Uterus (tissue), 4 donors: ENCODE data around the gene LGALS7. TPM values are rescaled to one million over a fixed set of nuclear protein-coding genes. Genes with fewer than 3 reads are reported as not detected.
"Not testable (repeated sequence)": the region's sequence is repeated elsewhere in the genome, so short reads cannot be mapped to it uniquely, and the experiment has no call there.

Experiments
- DNase-seq, 2 donors: peaks; one replicate each; pipeline ENCODE4 v3.0.0-alpha.2; 2019 to 2020
- H3K27ac ChIP-seq, 2 donors: fragments of 200-600 bp; sonication (generic); 1 replicate in 1 of 2; 2 replicates in 1 of 2; pipeline ENCODE4 v1.5.1; 2016 to 2018
- H3K27me3 ChIP-seq, 2 donors: fragments of 200-600 bp; sonication (generic); one replicate each; pipeline ENCODE4 v1.5.1; 2018 to 2019; ENCODE audit warnings: control low read depth in 1 of 2
- H3K36me3 ChIP-seq, 2 donors: fragments of 200-600 bp; sonication (generic); one replicate each; pipeline ENCODE4 v1.5.1; 2019; ENCODE audit warnings: control low read depth in 1 of 2
- H3K4me1 ChIP-seq, 2 donors: fragments of 200-600 bp; sonication (generic); one replicate each; pipeline ENCODE4 v1.5.1; 2018 to 2019; ENCODE audit warnings: control low read depth in 1 of 2
- H3K4me3 ChIP-seq, 2 donors: fragments of 200-600 bp; sonication (generic); 1 replicate in 1 of 2; 2 replicates in 1 of 2; pipeline ENCODE4 v1.5.1; 2018 to 2019; ENCODE audit warnings: mild to moderate bottlenecking in 1 of 2
- H3K9me3 ChIP-seq, 2 donors: fragments of 200-600 bp; sonication (generic); one replicate each; pipeline ENCODE4 v1.5.1; 2019; ENCODE audit warnings: control low read depth in 1 of 2
- POLR2A ChIP-seq, 2 donors: fragments of 450-650 bp; IDR thresholded peaks; one replicate each; pipeline ENCODE4 v1.6.1; 2016; ENCODE audit warnings: antibody characterized with exemption in 2 of 2, mild to moderate bottlenecking in 1 of 2, moderate library complexity in 1 of 2
- intact Hi-C: fragments of 100-400 bp; cut with DNase I; formaldehyde crosslinking; loops from one replicate; pipeline ENCODE4 v1.15.1; 2023; ENCODE audit warnings: low total_unique reads
- total RNA-seq, 4 donors: library from RNA; depleted of rRNA in 3 of 4; stranded (reverse); fragments of >200 nt in 3 of 4; gene quantifications; one replicate each; pipeline versions ENCODE4 v1.1.0 to v1.2.4, GENCODE V29; 2014 to 2023
- TF ChIP-seq, protein P1 (sequence below), 4 experiments: fragments of 200-600 bp in 2 of 4; fragments of 450-650 bp in 2 of 4; sonication (generic) in 2 of 4; IDR thresholded peaks; one replicate each; pipeline ENCODE4 v1.5.1; 2016 to 2019; ENCODE audit warnings: antibody characterized with exemption in 4 of 4, mild to moderate bottlenecking in 2 of 4, moderate library complexity in 1 of 4
- donor health status: DM: yes; HTN: yes; CAD: no.

LGALS7 gene
- total RNA-seq, 4 donors from 2014 or later = 2.6 TPM; not detected in 3

DNA sequence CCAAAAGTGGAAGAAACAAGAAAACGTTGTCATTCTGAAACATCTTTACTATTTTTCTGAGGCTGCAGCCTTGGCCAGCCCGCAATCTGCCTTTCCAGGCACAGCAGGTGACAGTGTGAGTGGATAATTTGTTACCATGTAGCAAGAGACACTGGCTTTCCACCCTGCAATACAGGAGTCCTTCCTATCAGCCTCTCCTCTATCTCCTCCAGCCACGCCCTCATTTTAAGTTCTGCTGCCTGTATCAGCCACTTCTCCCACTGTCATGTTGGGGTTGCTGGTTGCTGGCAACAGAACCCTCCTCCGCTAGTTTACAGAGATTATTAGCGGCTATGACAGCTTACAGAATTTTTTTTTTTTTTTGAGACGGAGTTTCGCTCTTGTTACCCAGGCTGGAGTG is 7.7 kb upstream of the LGALS7 start:
- no peak for TF ChIP-seq POLR2A (IDR thresholded peaks at IDR 0.05)
- TF ChIP-seq, protein P1, sequence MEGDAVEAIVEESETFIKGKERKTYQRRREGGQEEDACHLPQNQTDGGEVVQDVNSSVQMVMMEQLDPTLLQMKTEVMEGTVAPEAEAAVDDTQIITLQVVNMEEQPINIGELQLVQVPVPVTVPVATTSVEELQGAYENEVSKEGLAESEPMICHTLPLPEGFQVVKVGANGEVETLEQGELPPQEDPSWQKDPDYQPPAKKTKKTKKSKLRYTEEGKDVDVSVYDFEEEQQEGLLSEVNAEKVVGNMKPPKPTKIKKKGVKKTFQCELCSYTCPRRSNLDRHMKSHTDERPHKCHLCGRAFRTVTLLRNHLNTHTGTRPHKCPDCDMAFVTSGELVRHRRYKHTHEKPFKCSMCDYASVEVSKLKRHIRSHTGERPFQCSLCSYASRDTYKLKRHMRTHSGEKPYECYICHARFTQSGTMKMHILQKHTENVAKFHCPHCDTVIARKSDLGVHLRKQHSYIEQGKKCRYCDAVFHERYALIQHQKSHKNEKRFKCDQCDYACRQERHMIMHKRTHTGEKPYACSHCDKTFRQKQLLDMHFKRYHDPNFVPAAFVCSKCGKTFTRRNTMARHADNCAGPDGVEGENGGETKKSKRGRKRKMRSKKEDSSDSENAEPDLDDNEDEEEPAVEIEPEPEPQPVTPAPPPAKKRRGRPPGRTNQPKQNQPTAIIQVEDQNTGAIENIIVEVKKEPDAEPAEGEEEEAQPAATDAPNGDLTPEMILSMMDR (IDR thresholded peaks at IDR 0.05) = no peak
- intact Hi-C loops = no loop called here
- H3K36me3 ChIP-seq = no peaks in the 10 kb centered on the region
- H3K4me3 ChIP-seq = no peak overlapping the region
- no peak overlapping the region for H3K27ac ChIP-seq
- H3K9me3 ChIP-seq = no peaks in the 10 kb centered on the region
- no peaks in the 10 kb centered on the region for H3K4me1 ChIP-seq
- DNase-seq = no peak
- no peaks in the 10 kb centered on the region for H3K27me3 ChIP-seq

DNA sequence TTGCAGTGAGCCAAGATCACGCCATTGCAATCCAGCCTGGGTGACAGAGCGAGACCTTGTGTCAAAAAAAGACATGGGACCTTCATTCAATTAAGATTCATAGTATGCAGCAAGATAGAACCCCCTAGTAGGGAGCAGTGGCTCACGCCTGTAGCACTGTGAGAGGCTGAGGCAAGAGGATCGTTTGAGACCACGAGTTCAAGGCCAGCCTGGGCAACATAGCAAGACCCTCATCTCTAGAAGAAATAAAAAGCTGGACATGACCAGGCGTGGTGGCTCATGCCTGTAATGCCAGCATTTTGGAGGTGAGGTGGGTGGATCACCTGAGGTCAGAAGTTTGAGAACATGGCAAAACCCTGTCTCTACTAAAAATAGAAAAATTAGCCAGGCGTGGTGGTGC is 7.1 kb upstream of the LGALS7 start:
- TF ChIP-seq POLR2A (IDR thresholded peaks at IDR 0.05) = no peak
- TF ChIP-seq, protein P1 (IDR thresholded peaks at IDR 0.05) = no peak
- Histone ChIP-seq H3K4me1 (no peaks in the 10 kb centered on the region), H3K4me3 (no peak overlapping the region), H3K27me3 (no peaks in the 10 kb centered on the region), H3K9me3 (no peaks in the 10 kb centered on the region), H3K27ac (no peak overlapping the region), H3K36me3 (no peaks in the 10 kb centered on the region)
- intact Hi-C loops = no loop called here
- DNase-seq = no peak

DNA sequence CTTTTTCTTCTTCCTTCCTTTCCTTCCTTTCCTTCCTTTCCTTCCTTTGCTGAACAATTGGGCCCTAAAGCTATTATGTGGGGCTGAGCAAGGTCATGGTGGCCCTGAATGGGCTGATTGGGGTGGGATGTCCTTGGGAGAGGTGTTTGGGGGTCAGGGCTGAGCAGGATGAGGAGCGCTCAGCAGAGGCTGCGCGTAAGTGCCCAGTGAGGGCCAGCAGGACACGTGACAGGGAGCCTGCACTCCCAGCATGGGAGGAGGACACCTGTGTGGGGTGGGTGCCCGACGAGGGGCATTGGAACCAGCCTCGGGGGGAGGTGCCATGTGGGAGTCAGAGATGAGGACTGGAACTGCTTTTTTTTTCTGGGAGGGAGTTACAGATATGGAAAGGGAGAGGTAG is 5.4 kb upstream of the LGALS7 start:
- intact Hi-C loops = no loop called here
- Histone ChIP-seq H3K27me3 (no peaks in the 10 kb centered on the region), H3K9me3 (no peaks in the 10 kb centered on the region), H3K4me3 (no peak overlapping the region), H3K4me1 (no peaks in the 10 kb centered on the region), H3K27ac (no peak overlapping the region), H3K36me3 (no peaks in the 10 kb centered on the region)
- TF ChIP-seq, protein P1 (IDR thresholded peaks at IDR 0.05) = no peak
- TF ChIP-seq POLR2A (IDR thresholded peaks at IDR 0.05) = no peak
- DNase-seq = no peak

DNA sequence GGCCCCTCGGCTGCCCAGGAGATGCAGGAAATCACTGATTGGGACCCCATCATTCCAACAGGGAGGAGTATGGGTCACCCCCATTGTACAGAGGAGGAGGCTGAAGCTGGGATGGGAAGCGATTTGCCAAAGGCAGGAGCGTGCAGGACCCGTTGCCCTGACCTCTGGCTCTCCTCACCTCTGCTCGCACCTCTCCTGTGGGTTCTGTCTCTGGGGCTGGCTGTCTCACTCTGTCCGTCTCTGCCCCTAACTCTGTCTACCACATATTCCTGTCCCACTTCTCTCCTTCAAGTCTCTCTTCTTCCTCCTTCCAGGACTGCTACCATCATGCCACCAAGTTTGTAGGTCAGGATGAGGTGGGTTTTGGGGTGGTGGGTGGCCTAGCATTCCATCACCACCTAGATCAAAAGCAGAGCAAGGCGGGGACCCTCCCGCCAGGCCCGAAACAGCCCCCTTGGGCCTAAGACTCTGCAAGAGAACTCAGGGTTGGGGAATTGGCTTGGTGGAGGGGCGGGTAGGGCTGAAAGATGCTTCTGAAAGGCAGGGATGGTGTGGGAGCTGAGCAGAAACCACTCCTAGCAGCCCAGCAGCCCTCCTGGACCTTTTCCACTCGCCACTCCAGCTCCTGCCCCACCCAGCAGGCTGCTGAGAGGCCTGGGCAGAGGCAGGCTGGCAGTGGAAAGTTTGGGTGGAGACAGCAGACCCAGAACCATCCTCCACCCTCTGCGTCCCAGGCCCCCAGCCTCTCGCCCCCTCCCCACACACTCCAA is 1.0 kb upstream of the LGALS7 start:
- H3K4me1 ChIP-seq = no peaks in the 10 kb centered on the region
- no peak for DNase-seq
- H3K9me3 ChIP-seq = no peaks in the 10 kb centered on the region
- intact Hi-C loops = no loop called here
- H3K27ac ChIP-seq = no peak overlapping the region
- no peak overlapping the region for H3K4me3 ChIP-seq
- TF ChIP-seq, protein P1 (IDR thresholded peaks at IDR 0.05) = no peak
- TF ChIP-seq POLR2A (IDR thresholded peaks at IDR 0.05) = no peak
- H3K27me3 ChIP-seq = no peaks in the 10 kb centered on the region
- H3K36me3 ChIP-seq = no peaks in the 10 kb centered on the region

DNA sequence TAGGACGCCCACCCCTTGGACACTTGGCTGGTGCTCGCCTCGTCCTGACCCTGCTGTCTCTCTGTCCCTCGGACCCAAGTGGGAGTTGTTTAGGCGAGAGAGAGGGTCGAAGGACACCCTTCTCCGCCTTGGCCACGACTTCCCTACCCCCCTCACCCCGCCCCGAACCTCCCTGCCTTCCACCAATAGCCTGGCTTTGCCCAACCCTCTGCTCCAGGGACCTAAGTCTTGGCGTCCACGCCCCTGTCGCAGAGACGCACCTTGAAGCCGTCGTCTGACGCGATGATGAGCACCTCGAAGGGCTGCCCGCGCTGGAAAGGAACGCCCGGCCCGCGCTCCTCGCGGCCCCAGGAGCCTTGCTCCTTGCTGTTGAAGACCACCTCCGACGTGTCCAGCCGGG is 1.7 kb downstream of the LGALS7 start:
- H3K4me3 ChIP-seq, intact Hi-C loops, H3K36me3 ChIP-seq, H3K4me1 ChIP-seq, DNase-seq, H3K9me3 ChIP-seq, H3K27me3 ChIP-seq, H3K27ac ChIP-seq: not testable (repeated sequence)

DNA sequence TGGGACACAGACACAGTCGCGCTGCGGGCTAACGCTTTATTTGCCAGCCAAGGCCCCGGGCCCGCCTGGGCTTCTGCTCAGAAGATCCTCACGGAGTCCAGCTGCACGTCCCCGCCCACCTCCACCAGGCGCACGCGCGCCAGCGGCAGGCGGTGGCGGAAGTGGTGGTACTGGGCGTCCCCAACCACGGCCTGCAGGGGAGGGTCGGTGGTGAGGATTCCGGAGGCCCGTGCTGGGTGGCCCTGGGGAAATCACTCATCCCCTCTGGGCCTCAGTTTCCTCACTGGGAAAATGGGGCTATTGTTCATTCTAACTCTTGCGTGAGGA is 2.4 kb downstream of the LGALS7 start:
- H3K36me3 ChIP-seq, H3K4me3 ChIP-seq, H3K4me1 ChIP-seq, H3K9me3 ChIP-seq, intact Hi-C loops, H3K27ac ChIP-seq, H3K27me3 ChIP-seq, DNase-seq: not testable (repeated sequence)

DNA sequence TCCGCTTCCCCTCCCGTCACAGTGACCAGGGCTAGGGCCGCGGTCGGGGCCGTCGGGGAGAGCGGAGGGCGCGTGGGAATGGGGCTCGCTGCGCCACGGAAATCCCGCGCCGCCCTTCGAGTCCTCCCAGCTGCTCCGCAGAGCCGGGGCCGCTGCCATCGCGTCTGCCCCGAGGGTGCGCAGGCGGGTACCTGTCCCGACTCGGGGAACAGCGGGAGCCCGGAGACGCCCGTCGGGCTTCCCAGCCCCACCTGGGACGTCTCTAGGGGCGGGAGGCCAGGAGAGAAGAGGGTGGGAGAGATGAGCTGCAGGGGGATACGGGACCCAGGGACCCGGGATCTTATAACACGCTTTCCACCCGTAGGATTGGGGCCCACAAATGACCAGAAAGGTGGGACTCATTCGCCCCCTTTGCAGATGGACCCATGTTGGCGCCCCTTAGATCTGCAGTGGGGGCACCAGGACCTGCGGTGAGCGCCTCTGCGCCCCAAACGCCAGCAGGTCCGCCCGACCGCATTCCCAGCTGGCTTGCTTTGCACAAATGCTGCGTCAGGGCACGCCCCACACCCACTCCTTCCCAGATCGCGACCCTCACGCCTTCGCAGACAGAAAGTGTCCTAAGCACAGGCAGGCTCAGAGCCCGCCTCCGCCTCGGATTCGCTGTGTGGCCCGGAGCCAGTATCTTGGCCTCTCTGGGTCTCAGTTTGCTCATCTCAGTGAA is 2.9 kb downstream of the LGALS7 start:
- Histone ChIP-seq H3K4me3 (peak overlapping the region in 1 of 2 donors; percentile 15), H3K27ac (peak overlapping the region in 1 of 2 donors; percentile 28)
- H3K4me1 ChIP-seq, H3K36me3 ChIP-seq, H3K9me3 ChIP-seq, H3K27me3 ChIP-seq, intact Hi-C loops, DNase-seq: not testable (repeated sequence)
